DOHH2 (cell line): Measurements from ENCODE around the gene PARM1.

Experiments used
- H3F3A ChIP-seq: fragments of 200-600 bp; sonication (generic), shearing (Covaris generic); 2 replicates; pipeline ENCODE4 v1.6.0; 2016; ENCODE audit warnings: antibody characterized with exemption, mild to moderate bottlenecking; ENCODE audit not compliant: control insufficient read depth, insufficient read depth
- H3K27ac ChIP-seq: fragments of 200-600 bp; sonication (generic); 2 replicates; pipeline ENCODE4 v1.5.1; 2014; ENCODE audit warnings: low read depth, mild to moderate bottlenecking, low read length, moderate library complexity
- H3K27me3 ChIP-seq: fragments of 200-600 bp; sonication (generic); 2 replicates; pipeline ENCODE4 v1.6.1; 2014; ENCODE audit warnings: mild to moderate bottlenecking, low read length, mixed read lengths; ENCODE audit not compliant: control insufficient read depth
- H3K36me3 ChIP-seq: fragments of 200-600 bp; sonication (generic); 2 replicates; pipeline ENCODE4 v1.6.1; 2014; ENCODE audit warnings: mild to moderate bottlenecking, low read length, moderate library complexity, mixed read lengths; ENCODE audit not compliant: control insufficient read depth
- H3K4me1 ChIP-seq: fragments of 200-600 bp; sonication (generic); 2 replicates; pipeline ENCODE4 v1.6.1; 2014; ENCODE audit warnings: mild to moderate bottlenecking, low read length, mixed read lengths; ENCODE audit not compliant: control insufficient read depth
- H3K4me2 ChIP-seq: fragments of 200-600 bp; sonication (generic); 2 replicates; pipeline ENCODE4 v1.6.0; 2014; ENCODE audit warnings: mild to moderate bottlenecking, low read length, moderate library complexity
- H3K4me3 ChIP-seq: fragments of 200-600 bp; sonication (generic); 2 replicates; pipeline ENCODE4 v1.5.1; 2014; ENCODE audit warnings: mild to moderate bottlenecking, low read length, mixed read lengths
- H3K79me2 ChIP-seq: fragments of 200-600 bp; sonication (generic); 2 replicates; pipeline ENCODE4 v1.6.1; 2014; ENCODE audit warnings: mild to moderate bottlenecking, low read length, mixed read lengths; ENCODE audit not compliant: control insufficient read depth
- H3K9me2 ChIP-seq: fragments of 200-600 bp; sonication (generic); replicated peaks from 2 replicates; pipeline ENCODE4 v1.6.1; 2014; ENCODE audit warnings: mild to moderate bottlenecking, low read length, mixed read lengths; ENCODE audit not compliant: control insufficient read depth
- H3K9me3 ChIP-seq: fragments of 200-600 bp; sonication (generic); 2 replicates; pipeline ENCODE4 v1.6.1; 2014; ENCODE audit warnings: antibody characterized with exemption, low read length, mixed read lengths; ENCODE audit not compliant: control insufficient read depth, insufficient read depth
- H4K20me1 ChIP-seq: fragments of 200-600 bp; sonication (generic); 2 replicates; pipeline ENCODE4 v1.6.0; 2014; ENCODE audit warnings: low read depth, mild to moderate bottlenecking, antibody characterized with exemption, low read length, moderate library complexity; ENCODE audit not compliant: control insufficient read depth, insufficient read depth
- EZH2phosphoT487 ChIP-seq: fragments of 200-600 bp; sonication (generic); IDR thresholded peaks from 2 replicates; pipeline ENCODE4 v1.6.1; 2017; ENCODE audit warnings: borderline replicate concordance, mild to moderate bottlenecking, antibody characterized with exemption, low read length, moderate library complexity, mixed read lengths
- TF ChIP-seq, protein P1 (sequence below): fragments of 200-600 bp; sonication (generic); IDR thresholded peaks from one replicate; pipeline ENCODE4 v1.5.1; 2014; ENCODE audit warnings: antibody characterized with exemption, mild to moderate bottlenecking, low read depth, low read length; ENCODE audit not compliant: poor library complexity, severe bottlenecking

PARM1 gene

DNA sequence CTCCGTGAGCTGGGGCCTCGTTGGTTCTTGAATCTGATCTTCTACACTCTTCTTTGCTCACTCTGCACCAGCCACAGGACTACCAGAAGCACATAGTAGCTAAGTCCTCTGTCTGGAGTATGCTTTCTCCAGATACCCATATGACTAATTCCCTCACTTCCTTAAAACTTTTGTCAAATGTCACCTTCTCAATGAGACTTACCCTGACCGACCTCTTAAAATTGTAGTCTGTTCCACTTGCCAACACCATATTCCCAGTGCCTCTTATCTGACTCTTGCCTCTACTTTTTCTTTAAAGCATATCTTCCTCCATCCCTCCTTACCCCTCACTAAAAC, 10.0 kb downstream of the PARM1 start:
- H3K4me3 ChIP-seq: no peak overlapping the region
- no peaks in the 10 kb centered on the region for H3K9me2 ChIP-seq
- H3K27me3 ChIP-seq: peaks cover 5% of the 10 kb centered on the region
- H3K9me3 ChIP-seq: no peaks in the 10 kb centered on the region
- H3F3A ChIP-seq: no peaks in the 10 kb centered on the region
- no peak overlapping the region for H3K4me2 ChIP-seq
- TF ChIP-seq, protein P1, sequence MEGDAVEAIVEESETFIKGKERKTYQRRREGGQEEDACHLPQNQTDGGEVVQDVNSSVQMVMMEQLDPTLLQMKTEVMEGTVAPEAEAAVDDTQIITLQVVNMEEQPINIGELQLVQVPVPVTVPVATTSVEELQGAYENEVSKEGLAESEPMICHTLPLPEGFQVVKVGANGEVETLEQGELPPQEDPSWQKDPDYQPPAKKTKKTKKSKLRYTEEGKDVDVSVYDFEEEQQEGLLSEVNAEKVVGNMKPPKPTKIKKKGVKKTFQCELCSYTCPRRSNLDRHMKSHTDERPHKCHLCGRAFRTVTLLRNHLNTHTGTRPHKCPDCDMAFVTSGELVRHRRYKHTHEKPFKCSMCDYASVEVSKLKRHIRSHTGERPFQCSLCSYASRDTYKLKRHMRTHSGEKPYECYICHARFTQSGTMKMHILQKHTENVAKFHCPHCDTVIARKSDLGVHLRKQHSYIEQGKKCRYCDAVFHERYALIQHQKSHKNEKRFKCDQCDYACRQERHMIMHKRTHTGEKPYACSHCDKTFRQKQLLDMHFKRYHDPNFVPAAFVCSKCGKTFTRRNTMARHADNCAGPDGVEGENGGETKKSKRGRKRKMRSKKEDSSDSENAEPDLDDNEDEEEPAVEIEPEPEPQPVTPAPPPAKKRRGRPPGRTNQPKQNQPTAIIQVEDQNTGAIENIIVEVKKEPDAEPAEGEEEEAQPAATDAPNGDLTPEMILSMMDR: no peak
- no peak for TF ChIP-seq EZH2phosphoT487
- H3K79me2 ChIP-seq: no peaks in the 10 kb centered on the region
- no peaks in the 10 kb centered on the region for H3K36me3 ChIP-seq
- no peak overlapping the region for H3K27ac ChIP-seq
- H4K20me1 ChIP-seq: no peaks in the 10 kb centered on the region
- H3K4me1 ChIP-seq: peaks cover 6% of the 10 kb centered on the region

DNA sequence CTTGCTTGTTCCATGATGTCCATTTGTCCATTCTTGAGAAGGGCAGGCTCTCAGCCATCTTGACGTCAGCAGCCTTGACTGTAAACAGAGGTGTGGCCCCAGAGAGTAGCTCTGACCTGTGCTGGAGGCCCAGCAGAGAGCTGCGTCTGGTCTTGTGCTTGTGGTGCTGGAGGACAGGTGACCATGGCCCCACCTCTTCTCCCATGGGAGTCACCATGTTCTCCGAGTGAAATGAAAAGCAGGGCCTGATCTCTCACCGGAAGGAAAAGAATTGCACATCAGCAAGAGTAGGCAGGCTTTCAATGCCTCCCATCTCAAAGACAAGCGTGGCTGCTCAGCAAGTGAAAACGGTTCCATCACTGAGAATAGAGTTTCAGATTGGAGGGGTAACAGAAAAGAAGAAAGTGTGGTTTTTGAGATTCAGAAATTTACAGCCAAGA, 11.5 kb downstream of the PARM1 start:
- no peaks in the 10 kb centered on the region for H3K79me2 ChIP-seq
- H3K4me3 ChIP-seq: no peak overlapping the region
- no peaks in the 10 kb centered on the region for H3F3A ChIP-seq
- no peaks in the 10 kb centered on the region; the same call in 1 of the 2 replicates for H3K27me3 ChIP-seq
- H3K36me3 ChIP-seq: no peaks in the 10 kb centered on the region
- H3K9me2 ChIP-seq: no peaks in the 10 kb centered on the region
- peaks cover 6% of the 10 kb centered on the region for H3K4me1 ChIP-seq
- no peak for TF ChIP-seq EZH2phosphoT487
- TF ChIP-seq, protein P1: no peak
- H4K20me1 ChIP-seq: no peaks in the 10 kb centered on the region
- H3K9me3 ChIP-seq: no peaks in the 10 kb centered on the region
- no peak overlapping the region for H3K27ac ChIP-seq
- no peak overlapping the region for H3K4me2 ChIP-seq

DNA sequence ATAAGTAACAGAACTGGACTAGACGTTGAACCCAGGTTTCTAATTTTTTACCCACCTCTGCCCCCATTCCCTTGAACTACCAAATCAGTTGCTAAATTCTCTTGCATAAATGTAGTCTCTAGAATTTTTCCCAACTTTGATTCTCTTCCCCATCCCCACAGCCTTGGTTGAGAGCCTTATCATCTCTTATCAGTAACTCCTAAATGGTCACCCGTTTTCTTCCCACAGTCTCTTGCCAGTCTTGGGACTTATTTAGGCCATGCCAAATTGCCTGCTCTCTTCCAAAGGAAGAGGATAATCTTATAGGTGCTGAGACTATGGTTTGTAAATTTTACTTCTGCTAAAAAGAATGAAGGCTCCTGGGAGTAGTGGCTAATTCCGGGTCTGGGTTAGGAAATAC, 13.3 kb downstream of the PARM1 start:
- H3K9me2 ChIP-seq: no peaks in the 10 kb centered on the region
- H3K4me3 ChIP-seq: no peak overlapping the region
- peaks cover under 1% of the 10 kb centered on the region for H3K4me1 ChIP-seq
- no peaks in the 10 kb centered on the region for H3K27me3 ChIP-seq
- no peak overlapping the region for H3K27ac ChIP-seq
- no peaks in the 10 kb centered on the region for H3F3A ChIP-seq
- H3K79me2 ChIP-seq: no peaks in the 10 kb centered on the region
- no peaks in the 10 kb centered on the region for H3K36me3 ChIP-seq
- H3K4me2 ChIP-seq: no peak overlapping the region
- H3K9me3 ChIP-seq: no peaks in the 10 kb centered on the region
- no peak for TF ChIP-seq EZH2phosphoT487
- TF ChIP-seq, protein P1: no peak
- no peaks in the 10 kb centered on the region for H4K20me1 ChIP-seq

DNA sequence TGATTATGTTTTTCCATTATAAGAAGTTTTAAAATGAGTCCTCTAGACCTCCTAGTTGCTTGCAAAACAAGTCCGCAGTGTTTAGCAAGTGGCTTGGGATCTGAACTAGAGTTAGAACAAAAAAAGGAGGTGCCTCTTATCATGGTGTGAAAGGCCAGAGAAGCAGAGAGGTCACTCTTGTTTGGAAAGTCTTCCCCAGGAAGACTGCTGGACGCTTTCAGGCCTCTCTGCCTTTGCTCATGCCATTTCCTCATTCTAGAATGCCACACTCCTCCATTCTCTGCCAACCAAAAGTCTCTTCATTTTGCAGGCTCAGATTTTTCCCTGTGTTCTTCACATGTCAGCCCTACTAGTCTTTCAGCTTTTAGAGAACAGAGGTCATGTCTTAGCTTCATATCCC, 14.9 kb downstream of the PARM1 start:
- no peaks in the 10 kb centered on the region for H3F3A ChIP-seq
- H4K20me1 ChIP-seq: no peaks in the 10 kb centered on the region
- no peaks in the 10 kb centered on the region for H3K4me1 ChIP-seq
- H3K36me3 ChIP-seq: no peaks in the 10 kb centered on the region
- no peak overlapping the region for H3K4me2 ChIP-seq
- H3K9me3 ChIP-seq: no peaks in the 10 kb centered on the region
- H3K9me2 ChIP-seq: no peaks in the 10 kb centered on the region
- TF ChIP-seq, protein P1: no peak
- no peak for TF ChIP-seq EZH2phosphoT487
- no peaks in the 10 kb centered on the region for H3K79me2 ChIP-seq
- no peak overlapping the region for H3K27ac ChIP-seq
- H3K4me3 ChIP-seq: no peak overlapping the region
- H3K27me3 ChIP-seq: no peaks in the 10 kb centered on the region
